ENCODE results near the gene COL25A1.

COL25A1 gene

GRCh38 chr4:108795733-108796132 lies 506.7 kb downstream of the COL25A1 start:
- TF ChIP-seq, protein P1, sequence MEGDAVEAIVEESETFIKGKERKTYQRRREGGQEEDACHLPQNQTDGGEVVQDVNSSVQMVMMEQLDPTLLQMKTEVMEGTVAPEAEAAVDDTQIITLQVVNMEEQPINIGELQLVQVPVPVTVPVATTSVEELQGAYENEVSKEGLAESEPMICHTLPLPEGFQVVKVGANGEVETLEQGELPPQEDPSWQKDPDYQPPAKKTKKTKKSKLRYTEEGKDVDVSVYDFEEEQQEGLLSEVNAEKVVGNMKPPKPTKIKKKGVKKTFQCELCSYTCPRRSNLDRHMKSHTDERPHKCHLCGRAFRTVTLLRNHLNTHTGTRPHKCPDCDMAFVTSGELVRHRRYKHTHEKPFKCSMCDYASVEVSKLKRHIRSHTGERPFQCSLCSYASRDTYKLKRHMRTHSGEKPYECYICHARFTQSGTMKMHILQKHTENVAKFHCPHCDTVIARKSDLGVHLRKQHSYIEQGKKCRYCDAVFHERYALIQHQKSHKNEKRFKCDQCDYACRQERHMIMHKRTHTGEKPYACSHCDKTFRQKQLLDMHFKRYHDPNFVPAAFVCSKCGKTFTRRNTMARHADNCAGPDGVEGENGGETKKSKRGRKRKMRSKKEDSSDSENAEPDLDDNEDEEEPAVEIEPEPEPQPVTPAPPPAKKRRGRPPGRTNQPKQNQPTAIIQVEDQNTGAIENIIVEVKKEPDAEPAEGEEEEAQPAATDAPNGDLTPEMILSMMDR (IDR thresholded peaks at IDR 0.05; ENCODE audit: low read depth, low read length), result no peak
- no peak for DNase-seq (ENCODE audit: extremely low read depth, low read depth)

DNA sequence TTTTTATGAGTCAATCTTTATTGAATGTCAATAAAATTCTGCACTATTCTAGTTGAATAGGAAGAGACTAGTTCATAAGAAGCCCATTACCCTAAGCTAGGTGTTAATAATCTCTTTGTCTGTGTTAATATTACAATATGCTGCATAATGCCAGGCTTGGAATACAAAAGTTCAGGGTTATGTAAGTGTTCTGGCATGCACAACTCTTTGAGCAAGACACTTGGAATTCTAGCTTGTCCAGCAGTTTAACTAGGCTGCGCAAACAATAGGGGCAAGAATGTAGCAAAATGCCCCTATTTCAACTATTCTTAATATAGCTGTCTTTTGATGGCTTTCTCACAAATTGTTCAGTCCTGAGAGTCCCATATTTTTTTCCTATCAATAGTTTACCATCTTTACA lies 508.3 kb downstream of the COL25A1 start:
- DNase-seq (ENCODE audit: extremely low read depth, low read depth), result no peak
- TF ChIP-seq, protein P1 (IDR thresholded peaks at IDR 0.05; ENCODE audit: low read depth, low read length), result no peak

DNA sequence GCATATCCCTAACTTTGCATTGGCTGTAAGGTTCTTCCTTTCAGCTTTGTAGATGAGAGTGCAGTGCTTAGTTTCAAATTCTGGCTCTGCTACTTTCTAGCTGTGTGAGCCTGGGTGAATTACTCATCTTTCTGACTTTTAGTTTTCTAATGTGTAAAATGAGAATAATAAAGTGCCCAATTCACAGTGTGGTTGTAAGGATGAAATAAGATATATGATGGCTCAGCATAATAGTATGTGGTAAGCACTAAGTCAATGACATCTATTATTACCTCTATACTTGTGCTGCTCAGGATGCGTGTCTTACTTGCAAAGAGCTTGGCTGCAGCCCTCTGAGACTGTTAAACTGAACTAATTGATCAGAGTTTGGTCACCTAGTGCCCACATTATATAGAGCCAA lies 509.0 kb downstream of the COL25A1 start:
- TF ChIP-seq, protein P1 (IDR thresholded peaks at IDR 0.05; ENCODE audit: low read depth, low read length), result no peak
- no peak for DNase-seq (ENCODE audit: extremely low read depth, low read depth)

DNA sequence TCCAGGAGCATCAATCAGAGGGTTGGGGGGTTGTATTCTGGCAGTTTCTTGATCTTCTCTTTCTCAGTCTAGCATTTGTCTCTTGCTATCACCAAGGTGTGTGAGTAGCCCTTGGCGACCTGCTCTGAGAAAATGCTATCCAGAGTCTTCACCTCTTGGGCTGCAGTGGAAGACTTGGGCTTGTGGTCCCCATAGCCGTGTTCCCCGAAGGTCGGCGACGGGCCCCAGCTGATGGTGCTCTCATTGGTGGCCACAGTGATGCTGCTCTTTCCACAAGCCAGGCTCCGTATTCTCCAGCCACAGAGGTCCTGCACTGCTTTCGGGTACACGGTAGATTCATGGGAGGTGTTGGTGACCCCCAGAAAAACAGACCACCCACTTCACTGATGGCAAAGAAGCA lies 513.7 kb downstream of the COL25A1 start:
- TF ChIP-seq, protein P1 (IDR thresholded peaks at IDR 0.05; ENCODE audit: low read depth, low read length), result no peak

GRCh38 chr4:108787724-108788123 lies 514.7 kb downstream of the COL25A1 start:
- DNase-seq (ENCODE audit: extremely low read depth, low read depth), result no peak
- TF ChIP-seq, protein P1 (IDR thresholded peaks at IDR 0.05; ENCODE audit: low read depth, low read length), result no peak

More for the DNA sequence above, 513.7 kb downstream of the COL25A1 start:
- DNase-seq (ENCODE audit: extremely low read depth, low read depth), result no peak

DNA sequence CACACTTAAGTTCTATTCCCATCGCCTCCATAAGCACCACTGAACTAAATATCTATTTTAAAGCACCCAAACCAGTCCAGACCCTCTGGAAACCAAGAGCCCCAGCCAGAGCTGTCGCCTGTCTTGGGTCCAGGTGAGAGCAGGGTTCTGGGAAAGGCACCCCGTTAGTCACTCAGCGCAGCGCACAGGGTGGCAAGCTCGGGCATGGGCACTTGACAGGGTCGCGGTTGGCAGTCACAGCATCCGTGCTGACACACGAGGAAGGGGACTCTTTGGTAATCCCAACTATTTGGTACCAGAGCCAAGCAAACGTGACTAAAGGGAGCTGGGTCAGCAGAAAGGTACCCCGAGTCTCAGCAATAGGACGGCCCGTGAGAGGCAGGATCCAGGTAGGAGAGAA lies 515.4 kb downstream of the COL25A1 start:
- TF ChIP-seq, protein P1 (IDR thresholded peaks at IDR 0.05; ENCODE audit: low read depth, low read length), result no peak
- no peak for DNase-seq (ENCODE audit: extremely low read depth, low read depth)

DNA sequence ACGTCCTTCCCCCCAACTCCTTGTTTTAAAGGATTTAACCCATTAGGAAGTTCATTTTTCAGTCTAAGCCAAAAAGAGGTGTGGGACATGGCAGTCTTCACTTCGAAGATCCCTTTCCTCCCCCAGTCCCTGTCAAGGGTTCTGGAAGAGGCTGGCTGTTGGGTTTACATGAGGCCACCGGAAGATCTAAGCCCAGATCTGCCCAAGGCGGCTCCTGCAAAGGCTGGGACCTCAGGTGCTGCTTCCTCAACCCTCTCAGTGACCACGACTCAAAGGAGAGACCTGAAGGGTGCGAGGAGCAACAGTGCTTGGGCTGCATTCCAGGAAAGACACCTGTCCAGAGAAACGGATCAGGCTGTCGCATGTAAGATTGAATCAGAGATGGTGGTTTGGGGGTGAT lies 516.1 kb downstream of the COL25A1 start:
- no peak for DNase-seq (ENCODE audit: extremely low read depth, low read depth)
- TF ChIP-seq, protein P1 (IDR thresholded peaks at IDR 0.05; ENCODE audit: low read depth, low read length), result no peak
